HEK293 (cell line): ENCODE results near the gene FEZ2.

ENCODE experiments used
- CTCF ChIA-PET: fragments of 350-600 bp; formaldehyde crosslinking; extraction: SDS; loops from one replicate; lab custom pipeline; 2021; ENCODE audit warnings: antibody characterized with exemption; lab: Yijun Ruan, JAX
- POLR2A ChIA-PET: fragments of 300-600 bp; formaldehyde crosslinking; extraction: SDS; loops from one replicate; lab custom pipeline; 2020; ENCODE audit warnings: antibody characterized with exemption, inconsistent platforms; lab: Yijun Ruan, JAX
- H3K27ac ChIP-seq: fragments of 200-500 bp; sonication (Bioruptor generic); 2 replicates; pipeline ENCODE4 v1.5.1; 2014; ENCODE audit warnings: low read depth, low read length, control low read depth, inconsistent platforms; ENCODE audit errors: extremely low read depth
- H3K36me3 ChIP-seq, 2 experiments: fragments of 200-500 bp in 1 of 2; sonication (Bioruptor generic) in 1 of 2; 1 replicate in 1 of 2; 2 replicates in 1 of 2; pipeline ENCODE4 v1.5.1; 2014 to 2017; ENCODE audit warnings: inconsistent platforms in 2 of 2, low read length in 2 of 2; ENCODE audit not compliant: control insufficient read depth in 2 of 2, insufficient read depth in 1 of 2
- H3K4me1 ChIP-seq: fragments of 200-500 bp; sonication (Bioruptor generic); 2 replicates; pipeline ENCODE4 v1.5.1; 2014; ENCODE audit warnings: mild to moderate bottlenecking, low read length, inconsistent platforms; ENCODE audit not compliant: control insufficient read depth, insufficient read depth
- H3K4me3 ChIP-seq: 2 replicates; pipeline ENCODE4 v1.5.1; 2011; ENCODE audit warnings: low read depth, mild to moderate bottlenecking, control low read depth, low read length, moderate library complexity
- H3K9me3 ChIP-seq: fragments of 200-500 bp; sonication (Bioruptor generic); 2 replicates; pipeline ENCODE4 v1.5.1; 2014; ENCODE audit warnings: low read depth, low read length, inconsistent platforms; ENCODE audit not compliant: control insufficient read depth, insufficient read depth
- PRDM1 ChIP-seq: fragments of 450-650 bp; formaldehyde crosslinking; IDR thresholded peaks from 2 replicates; pipeline ENCODE4; 2016; ENCODE audit warnings: missing biosample characterization, missing genetic modification characterization
- SP2 ChIP-seq: fragments of 450-650 bp; formaldehyde crosslinking; IDR thresholded peaks from 2 replicates; pipeline ENCODE4 v1.5.1; 2016; ENCODE audit warnings: missing biosample characterization, missing genetic modification characterization
- ZNF214 ChIP-seq: fragments of 450-650 bp; formaldehyde crosslinking; IDR thresholded peaks from 2 replicates; pipeline ENCODE4 v1.5.1; 2017; ENCODE audit warnings: missing biosample characterization, mild to moderate bottlenecking, missing genetic modification characterization, borderline replicate concordance
- ZNF266 ChIP-seq: fragments of 450-650 bp; formaldehyde crosslinking; IDR thresholded peaks from 2 replicates; pipeline ENCODE4 v1.5.1; 2016; ENCODE audit warnings: missing biosample characterization, missing genetic modification characterization, low read depth
- ZNF404 ChIP-seq: fragments of 450-650 bp; formaldehyde crosslinking; IDR thresholded peaks from 2 replicates; pipeline ENCODE4 v1.5.1; 2017; ENCODE audit warnings: missing biosample characterization, missing genetic modification characterization
- ZNF473 ChIP-seq: fragments of 450-650 bp; formaldehyde crosslinking; IDR thresholded peaks from 2 replicates; pipeline ENCODE4 v1.5.1; 2017; ENCODE audit warnings: missing biosample characterization, missing genetic modification characterization
- ZNF549 ChIP-seq: fragments of 450-650 bp; IDR thresholded peaks from 2 replicates; pipeline ENCODE4 v1.5.1; 2018; ENCODE audit warnings: missing biosample characterization, missing genetic modification characterization, mild to moderate bottlenecking, inconsistent platforms, moderate library complexity
- ZNF624 ChIP-seq: fragments of 450-650 bp; formaldehyde crosslinking; IDR thresholded peaks from 2 replicates; pipeline ENCODE4 v1.5.1; 2017; ENCODE audit warnings: missing biosample characterization, missing genetic modification characterization
- ZNF664 ChIP-seq: fragments of 450-650 bp; formaldehyde crosslinking; IDR thresholded peaks from 2 replicates; pipeline ENCODE4 v1.5.1; 2016; ENCODE audit warnings: missing biosample characterization, missing genetic modification characterization
- ZNF76 ChIP-seq: fragments of 450-650 bp; formaldehyde crosslinking; IDR thresholded peaks from 2 replicates; pipeline ENCODE4; 2016; ENCODE audit warnings: low read depth, missing biosample characterization, missing genetic modification characterization, borderline replicate concordance
- ZNF776 ChIP-seq: fragments of 450-650 bp; formaldehyde crosslinking; IDR thresholded peaks from 2 replicates; pipeline ENCODE4 v1.5.0; 2017; ENCODE audit warnings: missing biosample characterization, missing genetic modification characterization, borderline replicate concordance
- ZNF777 ChIP-seq: fragments of 450-650 bp; formaldehyde crosslinking; IDR thresholded peaks from 2 replicates; pipeline ENCODE4 v1.5.1; 2017; ENCODE audit warnings: missing biosample characterization, missing genetic modification characterization, borderline replicate concordance
- TF ChIP-seq, protein P1 (sequence below): fragments of 450-650 bp; formaldehyde crosslinking; optimal IDR thresholded peaks from 2 replicates; pipeline ENCODE3; 2016; ENCODE audit warnings: missing biosample characterization, mild to moderate bottlenecking, missing genetic modification characterization
- TF ChIP-seq, protein P2 (sequence below): fragments of 450-650 bp; formaldehyde crosslinking; IDR thresholded peaks from 2 replicates; pipeline ENCODE4 v1.5.1; 2016; ENCODE audit warnings: missing biosample characterization, missing genetic modification characterization
- TF ChIP-seq, protein P3 (sequence below): fragments of 450-650 bp; formaldehyde crosslinking; IDR thresholded peaks from 2 replicates; pipeline ENCODE4 v1.5.1; 2016; ENCODE audit warnings: missing biosample characterization, missing genetic modification characterization
- TF ChIP-seq, protein P4 (sequence below): fragments of 450-650 bp; formaldehyde crosslinking; IDR thresholded peaks from 2 replicates; pipeline ENCODE4 v1.5.0; 2017; ENCODE audit warnings: missing biosample characterization, missing genetic modification characterization, borderline replicate concordance
- TF ChIP-seq, protein P5 (sequence below): fragments of 450-650 bp; formaldehyde crosslinking; IDR thresholded peaks from 2 replicates; pipeline ENCODE4 v1.5.1; 2016; ENCODE audit warnings: missing biosample characterization, missing genetic modification characterization
- TF ChIP-seq, protein P6 (sequence below): fragments of 450-650 bp; formaldehyde crosslinking; IDR thresholded peaks from 2 replicates; pipeline ENCODE4 v1.5.1; 2016; ENCODE audit warnings: missing biosample characterization, missing genetic modification characterization, low read depth
- TF ChIP-seq, protein P7 (sequence below): fragments of 450-650 bp; formaldehyde crosslinking; IDR thresholded peaks from 2 replicates; pipeline ENCODE4 v1.5.1; 2016; ENCODE audit warnings: missing biosample characterization, missing genetic modification characterization

FEZ2 gene

DNA sequence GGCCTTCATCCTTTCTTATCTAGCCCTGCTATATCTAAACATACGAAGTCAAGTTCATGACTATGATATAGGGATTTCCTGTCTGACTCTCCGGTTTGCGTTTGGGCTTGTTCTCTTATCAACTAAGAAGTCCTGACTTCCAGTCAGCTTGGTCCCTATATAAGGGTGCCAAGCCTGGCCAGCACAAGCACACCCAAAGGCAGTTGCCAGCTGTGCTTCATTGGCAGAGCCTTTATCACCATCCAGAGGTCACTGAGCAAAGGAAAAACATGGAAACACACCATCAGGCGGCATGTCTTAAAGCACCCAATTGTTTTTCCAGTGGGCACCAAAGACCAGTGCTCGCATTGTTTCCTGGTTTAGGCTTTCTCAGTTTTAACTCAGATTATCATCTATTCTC is 72.7 kb downstream of the FEZ2 start (continued):
- no peak for TF ChIP-seq ZNF404 (tag by site-specific recombination)
- no peak for TF ChIP-seq ZNF549 (tag by site-specific recombination)
- no peak for TF ChIP-seq ZNF266 (tag by site-specific recombination)

DNA sequence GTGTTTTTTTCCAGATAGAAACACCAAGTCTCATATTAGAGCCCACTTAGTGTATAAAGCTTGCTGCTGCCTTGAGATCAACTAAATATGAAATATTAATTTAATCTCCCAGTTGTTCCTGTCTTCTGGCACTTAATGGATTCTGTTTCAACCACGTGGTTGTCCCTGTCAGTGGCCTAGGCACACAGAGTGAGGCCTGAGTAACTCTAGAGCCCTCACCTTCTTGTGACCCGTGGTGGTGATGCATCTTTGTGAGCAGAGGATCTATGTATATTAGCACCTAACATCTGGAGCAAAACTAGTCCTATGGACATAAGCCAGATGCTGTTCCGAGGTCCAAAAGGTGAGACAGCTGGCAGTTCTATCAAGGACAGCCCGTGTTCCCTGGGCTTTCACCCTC is 74.8 kb downstream of the FEZ2 start:
- Histone ChIP-seq H3K4me3 (no peak overlapping the region), H3K36me3 (peaks cover 0 to 57% of the 10 kb centered on the region in 2 experiments; a peak in 1 of 3 replicates), H3K9me3 (no peaks in the 10 kb centered on the region), H3K4me1 (no peaks in the 10 kb centered on the region), H3K27ac (no peak overlapping the region)
- TF ChIP-seq, protein P1, sequence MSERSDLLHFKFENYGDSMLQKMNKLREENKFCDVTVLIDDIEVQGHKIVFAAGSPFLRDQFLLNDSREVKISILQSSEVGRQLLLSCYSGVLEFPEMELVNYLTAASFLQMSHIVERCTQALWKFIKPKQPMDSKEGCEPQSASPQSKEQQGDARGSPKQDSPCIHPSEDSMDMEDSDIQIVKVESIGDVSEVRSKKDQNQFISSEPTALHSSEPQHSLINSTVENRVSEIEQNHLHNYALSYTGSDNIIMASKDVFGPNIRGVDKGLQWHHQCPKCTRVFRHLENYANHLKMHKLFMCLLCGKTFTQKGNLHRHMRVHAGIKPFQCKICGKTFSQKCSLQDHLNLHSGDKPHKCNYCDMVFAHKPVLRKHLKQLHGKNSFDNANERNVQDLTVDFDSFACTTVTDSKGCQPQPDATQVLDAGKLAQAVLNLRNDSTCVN (tag by site-specific recombination): no peak
- TF ChIP-seq PRDM1: no peak
- POLR2A ChIA-PET: no interaction called here
- CTCF ChIA-PET: interaction anchor here (0.6 to 1.6 kb wide), 4 partner anchors 9 to 141 kb away, joined by 3 to 5 read pairs (median 4); no protein-coding TSS in a partner anchor

DNA sequence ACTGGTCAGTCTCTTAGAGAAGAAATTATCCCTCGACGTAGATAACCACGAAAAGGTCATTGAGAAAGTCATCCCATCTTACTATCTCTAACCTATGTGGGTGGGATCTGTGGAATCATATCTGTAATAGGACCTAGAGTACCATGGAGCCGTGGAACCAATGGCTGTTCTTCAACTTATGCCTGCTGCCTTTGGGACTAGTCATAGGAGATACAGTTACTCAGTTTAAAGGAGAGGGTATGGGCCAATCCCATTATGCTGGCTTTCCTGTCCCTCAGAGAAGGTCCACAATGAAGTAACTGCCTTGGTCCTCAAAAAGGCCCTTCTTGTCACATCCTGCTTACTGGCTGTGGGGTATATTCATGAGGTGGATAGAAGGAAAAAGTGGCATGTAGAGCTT is 77.5 kb downstream of the FEZ2 start:
- ChIA-PET CTCF (interaction anchor here (1.2 kb wide), 1 partner anchor 124 kb away, joined by 4 read pairs; no protein-coding TSS in a partner anchor), POLR2A (no interaction called here)
- Histone ChIP-seq H3K9me3 (no peaks in the 10 kb centered on the region), H3K36me3 (peaks cover 5 to 76% of the 10 kb centered on the region in 2 experiments; a peak in 2 of 3 replicates), H3K27ac (no peak overlapping the region), H3K4me3 (no peak overlapping the region), H3K4me1 (no peaks in the 10 kb centered on the region)
- TF ChIP-seq ZNF776 (tag by site-specific recombination) (no peak), ZNF76 (tag by site-specific recombination) (no peak), ZNF473 (tag by site-specific recombination) (no peak), ZNF624 (no peak), SP2 (tag by site-specific recombination) (no peak), ZNF214 (tag by site-specific recombination) (no peak), ZNF777 (tag by site-specific recombination) (no peak), ZNF664 (tag by site-specific recombination) (no peak)
- TF ChIP-seq, protein P2, sequence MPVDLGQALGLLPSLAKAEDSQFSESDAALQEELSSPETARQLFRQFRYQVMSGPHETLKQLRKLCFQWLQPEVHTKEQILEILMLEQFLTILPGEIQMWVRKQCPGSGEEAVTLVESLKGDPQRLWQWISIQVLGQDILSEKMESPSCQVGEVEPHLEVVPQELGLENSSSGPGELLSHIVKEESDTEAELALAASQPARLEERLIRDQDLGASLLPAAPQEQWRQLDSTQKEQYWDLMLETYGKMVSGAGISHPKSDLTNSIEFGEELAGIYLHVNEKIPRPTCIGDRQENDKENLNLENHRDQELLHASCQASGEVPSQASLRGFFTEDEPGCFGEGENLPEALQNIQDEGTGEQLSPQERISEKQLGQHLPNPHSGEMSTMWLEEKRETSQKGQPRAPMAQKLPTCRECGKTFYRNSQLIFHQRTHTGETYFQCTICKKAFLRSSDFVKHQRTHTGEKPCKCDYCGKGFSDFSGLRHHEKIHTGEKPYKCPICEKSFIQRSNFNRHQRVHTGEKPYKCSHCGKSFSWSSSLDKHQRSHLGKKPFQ (tag by site-specific recombination): no peak
- TF ChIP-seq, protein P3, sequence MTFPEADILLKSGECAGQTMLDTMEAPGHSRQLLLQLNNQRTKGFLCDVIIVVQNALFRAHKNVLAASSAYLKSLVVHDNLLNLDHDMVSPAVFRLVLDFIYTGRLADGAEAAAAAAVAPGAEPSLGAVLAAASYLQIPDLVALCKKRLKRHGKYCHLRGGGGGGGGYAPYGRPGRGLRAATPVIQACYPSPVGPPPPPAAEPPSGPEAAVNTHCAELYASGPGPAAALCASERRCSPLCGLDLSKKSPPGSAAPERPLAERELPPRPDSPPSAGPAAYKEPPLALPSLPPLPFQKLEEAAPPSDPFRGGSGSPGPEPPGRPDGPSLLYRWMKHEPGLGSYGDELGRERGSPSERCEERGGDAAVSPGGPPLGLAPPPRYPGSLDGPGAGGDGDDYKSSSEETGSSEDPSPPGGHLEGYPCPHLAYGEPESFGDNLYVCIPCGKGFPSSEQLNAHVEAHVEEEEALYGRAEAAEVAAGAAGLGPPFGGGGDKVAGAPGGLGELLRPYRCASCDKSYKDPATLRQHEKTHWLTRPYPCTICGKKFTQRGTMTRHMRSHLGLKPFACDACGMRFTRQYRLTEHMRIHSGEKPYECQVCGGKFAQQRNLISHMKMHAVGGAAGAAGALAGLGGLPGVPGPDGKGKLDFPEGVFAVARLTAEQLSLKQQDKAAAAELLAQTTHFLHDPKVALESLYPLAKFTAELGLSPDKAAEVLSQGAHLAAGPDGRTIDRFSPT (tag by site-specific recombination): no peak
- TF ChIP-seq, protein P4, sequence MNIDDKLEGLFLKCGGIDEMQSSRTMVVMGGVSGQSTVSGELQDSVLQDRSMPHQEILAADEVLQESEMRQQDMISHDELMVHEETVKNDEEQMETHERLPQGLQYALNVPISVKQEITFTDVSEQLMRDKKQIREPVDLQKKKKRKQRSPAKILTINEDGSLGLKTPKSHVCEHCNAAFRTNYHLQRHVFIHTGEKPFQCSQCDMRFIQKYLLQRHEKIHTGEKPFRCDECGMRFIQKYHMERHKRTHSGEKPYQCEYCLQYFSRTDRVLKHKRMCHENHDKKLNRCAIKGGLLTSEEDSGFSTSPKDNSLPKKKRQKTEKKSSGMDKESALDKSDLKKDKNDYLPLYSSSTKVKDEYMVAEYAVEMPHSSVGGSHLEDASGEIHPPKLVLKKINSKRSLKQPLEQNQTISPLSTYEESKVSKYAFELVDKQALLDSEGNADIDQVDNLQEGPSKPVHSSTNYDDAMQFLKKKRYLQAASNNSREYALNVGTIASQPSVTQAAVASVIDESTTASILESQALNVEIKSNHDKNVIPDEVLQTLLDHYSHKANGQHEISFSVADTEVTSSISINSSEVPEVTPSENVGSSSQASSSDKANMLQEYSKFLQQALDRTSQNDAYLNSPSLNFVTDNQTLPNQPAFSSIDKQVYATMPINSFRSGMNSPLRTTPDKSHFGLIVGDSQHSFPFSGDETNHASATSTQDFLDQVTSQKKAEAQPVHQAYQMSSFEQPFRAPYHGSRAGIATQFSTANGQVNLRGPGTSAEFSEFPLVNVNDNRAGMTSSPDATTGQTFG (tag by site-specific recombination): no peak
- TF ChIP-seq, protein P5, sequence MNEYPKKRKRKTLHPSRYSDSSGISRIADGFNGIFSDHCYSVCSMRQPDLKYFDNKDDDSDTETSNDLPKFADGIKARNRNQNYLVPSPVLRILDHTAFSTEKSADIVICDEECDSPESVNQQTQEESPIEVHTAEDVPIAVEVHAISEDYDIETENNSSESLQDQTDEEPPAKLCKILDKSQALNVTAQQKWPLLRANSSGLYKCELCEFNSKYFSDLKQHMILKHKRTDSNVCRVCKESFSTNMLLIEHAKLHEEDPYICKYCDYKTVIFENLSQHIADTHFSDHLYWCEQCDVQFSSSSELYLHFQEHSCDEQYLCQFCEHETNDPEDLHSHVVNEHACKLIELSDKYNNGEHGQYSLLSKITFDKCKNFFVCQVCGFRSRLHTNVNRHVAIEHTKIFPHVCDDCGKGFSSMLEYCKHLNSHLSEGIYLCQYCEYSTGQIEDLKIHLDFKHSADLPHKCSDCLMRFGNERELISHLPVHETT: no peak
- TF ChIP-seq, protein P6, sequence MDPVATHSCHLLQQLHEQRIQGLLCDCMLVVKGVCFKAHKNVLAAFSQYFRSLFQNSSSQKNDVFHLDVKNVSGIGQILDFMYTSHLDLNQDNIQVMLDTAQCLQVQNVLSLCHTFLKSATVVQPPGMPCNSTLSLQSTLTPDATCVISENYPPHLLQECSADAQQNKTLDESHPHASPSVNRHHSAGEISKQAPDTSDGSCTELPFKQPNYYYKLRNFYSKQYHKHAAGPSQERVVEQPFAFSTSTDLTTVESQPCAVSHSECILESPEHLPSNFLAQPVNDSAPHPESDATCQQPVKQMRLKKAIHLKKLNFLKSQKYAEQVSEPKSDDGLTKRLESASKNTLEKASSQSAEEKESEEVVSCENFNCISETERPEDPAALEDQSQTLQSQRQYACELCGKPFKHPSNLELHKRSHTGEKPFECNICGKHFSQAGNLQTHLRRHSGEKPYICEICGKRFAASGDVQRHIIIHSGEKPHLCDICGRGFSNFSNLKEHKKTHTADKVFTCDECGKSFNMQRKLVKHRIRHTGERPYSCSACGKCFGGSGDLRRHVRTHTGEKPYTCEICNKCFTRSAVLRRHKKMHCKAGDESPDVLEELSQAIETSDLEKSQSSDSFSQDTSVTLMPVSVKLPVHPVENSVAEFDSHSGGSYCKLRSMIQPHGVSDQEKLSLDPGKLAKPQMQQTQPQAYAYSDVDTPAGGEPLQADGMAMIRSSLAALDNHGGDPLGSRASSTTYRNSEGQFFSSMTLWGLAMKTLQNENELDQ (tag by site-specific recombination): no peak
- TF ChIP-seq, protein P7, sequence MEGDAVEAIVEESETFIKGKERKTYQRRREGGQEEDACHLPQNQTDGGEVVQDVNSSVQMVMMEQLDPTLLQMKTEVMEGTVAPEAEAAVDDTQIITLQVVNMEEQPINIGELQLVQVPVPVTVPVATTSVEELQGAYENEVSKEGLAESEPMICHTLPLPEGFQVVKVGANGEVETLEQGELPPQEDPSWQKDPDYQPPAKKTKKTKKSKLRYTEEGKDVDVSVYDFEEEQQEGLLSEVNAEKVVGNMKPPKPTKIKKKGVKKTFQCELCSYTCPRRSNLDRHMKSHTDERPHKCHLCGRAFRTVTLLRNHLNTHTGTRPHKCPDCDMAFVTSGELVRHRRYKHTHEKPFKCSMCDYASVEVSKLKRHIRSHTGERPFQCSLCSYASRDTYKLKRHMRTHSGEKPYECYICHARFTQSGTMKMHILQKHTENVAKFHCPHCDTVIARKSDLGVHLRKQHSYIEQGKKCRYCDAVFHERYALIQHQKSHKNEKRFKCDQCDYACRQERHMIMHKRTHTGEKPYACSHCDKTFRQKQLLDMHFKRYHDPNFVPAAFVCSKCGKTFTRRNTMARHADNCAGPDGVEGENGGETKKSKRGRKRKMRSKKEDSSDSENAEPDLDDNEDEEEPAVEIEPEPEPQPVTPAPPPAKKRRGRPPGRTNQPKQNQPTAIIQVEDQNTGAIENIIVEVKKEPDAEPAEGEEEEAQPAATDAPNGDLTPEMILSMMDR (tag by site-specific recombination): no peak
